ENCODE data around the gene CHRNA10. TPM values are rescaled to one million over a fixed set of nuclear protein-coding genes. Genes with fewer than 3 reads are reported as not detected.
"Not testable (repeated sequence)": the region's sequence is repeated elsewhere in the genome, so short reads cannot be mapped to it uniquely, and the experiment has no call there.

The CHRNA10 gene
- total and polyA plus RNA-seq, 2 experiments from 2014 or later, result 1.1 TPM; not detected in 1

DNA sequence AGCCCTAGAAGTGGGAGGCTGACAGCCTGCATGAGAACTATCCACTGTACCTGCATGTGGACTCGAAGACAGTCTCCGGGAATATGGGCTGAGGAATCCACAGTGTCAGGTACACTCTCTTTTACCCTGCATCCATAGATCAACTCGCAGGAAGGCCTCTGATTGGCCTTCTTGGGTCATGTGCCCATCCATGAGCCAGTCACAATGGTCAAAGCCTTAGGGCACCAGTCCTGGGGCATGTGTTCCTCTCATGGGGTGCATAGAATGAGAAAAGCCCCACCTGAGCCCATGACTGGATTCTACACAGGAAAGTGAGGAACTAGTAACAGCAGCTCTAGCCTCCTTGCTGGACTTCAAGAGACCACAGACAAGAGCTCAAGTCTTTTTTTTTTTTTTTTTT, 15.6 kb downstream of the CHRNA10 start:
- Histone ChIP-seq H3K36me3 (no peaks in the 10 kb centered on the region), H3K27me3 (no peaks in the 10 kb centered on the region), H3K4me3 (no peak overlapping the region), H3K27ac (no peak overlapping the region), H3K9me3 (ENCODE audit: low read depth) (no peaks in the 10 kb centered on the region), H3K4me1 (ENCODE audit: low read depth) (no peaks in the 10 kb centered on the region)
- DNase-seq (ENCODE audit: low read depth in 1 of 2, low spot score in 1 of 2), result no peak
- TF ChIP-seq, protein P1, sequence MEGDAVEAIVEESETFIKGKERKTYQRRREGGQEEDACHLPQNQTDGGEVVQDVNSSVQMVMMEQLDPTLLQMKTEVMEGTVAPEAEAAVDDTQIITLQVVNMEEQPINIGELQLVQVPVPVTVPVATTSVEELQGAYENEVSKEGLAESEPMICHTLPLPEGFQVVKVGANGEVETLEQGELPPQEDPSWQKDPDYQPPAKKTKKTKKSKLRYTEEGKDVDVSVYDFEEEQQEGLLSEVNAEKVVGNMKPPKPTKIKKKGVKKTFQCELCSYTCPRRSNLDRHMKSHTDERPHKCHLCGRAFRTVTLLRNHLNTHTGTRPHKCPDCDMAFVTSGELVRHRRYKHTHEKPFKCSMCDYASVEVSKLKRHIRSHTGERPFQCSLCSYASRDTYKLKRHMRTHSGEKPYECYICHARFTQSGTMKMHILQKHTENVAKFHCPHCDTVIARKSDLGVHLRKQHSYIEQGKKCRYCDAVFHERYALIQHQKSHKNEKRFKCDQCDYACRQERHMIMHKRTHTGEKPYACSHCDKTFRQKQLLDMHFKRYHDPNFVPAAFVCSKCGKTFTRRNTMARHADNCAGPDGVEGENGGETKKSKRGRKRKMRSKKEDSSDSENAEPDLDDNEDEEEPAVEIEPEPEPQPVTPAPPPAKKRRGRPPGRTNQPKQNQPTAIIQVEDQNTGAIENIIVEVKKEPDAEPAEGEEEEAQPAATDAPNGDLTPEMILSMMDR (IDR thresholded peaks at IDR 0.05; ENCODE audit: low read depth, low read length), result no peak

DNA sequence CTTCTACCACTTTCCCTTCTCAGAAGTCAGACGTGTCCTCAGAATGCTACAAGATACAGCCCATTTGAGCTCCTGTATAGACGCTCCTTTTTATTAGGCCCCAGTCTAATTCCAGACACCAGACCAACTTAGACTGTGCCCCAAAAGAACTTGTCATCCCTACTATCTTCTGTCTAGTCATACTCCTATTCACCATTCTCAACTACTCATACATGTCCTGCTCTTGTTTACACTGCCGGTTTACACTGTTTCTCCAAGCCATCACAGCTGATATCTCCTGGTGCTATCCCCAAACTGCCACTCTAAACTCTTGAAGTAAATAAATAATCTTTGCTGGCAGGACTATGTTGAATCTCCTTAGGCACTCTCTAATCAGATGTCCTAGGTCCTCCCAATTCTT, 18.7 kb downstream of the CHRNA10 start:
- not testable (repeated sequence) for DNase-seq (ENCODE audit: low read depth in 1 of 2, low spot score in 1 of 2); H3K4me1 ChIP-seq (ENCODE audit: low read depth); H3K9me3 ChIP-seq (ENCODE audit: low read depth); H3K36me3 ChIP-seq; H3K4me3 ChIP-seq; H3K27ac ChIP-seq; H3K27me3 ChIP-seq

DNA sequence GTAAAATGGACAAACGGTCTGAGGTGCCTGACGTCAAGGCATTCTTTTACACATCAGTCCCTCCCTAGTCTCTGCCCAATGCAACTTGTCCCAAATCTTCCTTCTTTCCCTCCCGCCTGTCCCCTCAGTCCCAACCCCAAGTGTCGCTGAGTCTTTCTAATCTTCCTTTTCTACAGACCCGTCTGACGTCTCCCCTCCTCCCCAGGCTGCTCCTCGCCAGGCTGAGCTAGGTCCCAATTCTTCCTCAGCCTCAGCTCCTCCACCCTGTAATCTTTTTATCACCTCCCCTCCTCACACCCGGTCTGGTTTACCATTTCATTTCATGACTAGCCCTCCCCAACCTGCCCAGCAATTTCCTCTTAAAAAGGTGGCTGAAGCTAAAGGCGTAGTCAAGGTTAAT, 21.8 kb downstream of the CHRNA10 start:
- H3K4me1 ChIP-seq (ENCODE audit: low read depth); H3K27me3 ChIP-seq; H3K36me3 ChIP-seq; H3K27ac ChIP-seq; H3K4me3 ChIP-seq; H3K9me3 ChIP-seq (ENCODE audit: low read depth); DNase-seq (ENCODE audit: low read depth in 1 of 2, low spot score in 1 of 2): not testable (repeated sequence)

DNA sequence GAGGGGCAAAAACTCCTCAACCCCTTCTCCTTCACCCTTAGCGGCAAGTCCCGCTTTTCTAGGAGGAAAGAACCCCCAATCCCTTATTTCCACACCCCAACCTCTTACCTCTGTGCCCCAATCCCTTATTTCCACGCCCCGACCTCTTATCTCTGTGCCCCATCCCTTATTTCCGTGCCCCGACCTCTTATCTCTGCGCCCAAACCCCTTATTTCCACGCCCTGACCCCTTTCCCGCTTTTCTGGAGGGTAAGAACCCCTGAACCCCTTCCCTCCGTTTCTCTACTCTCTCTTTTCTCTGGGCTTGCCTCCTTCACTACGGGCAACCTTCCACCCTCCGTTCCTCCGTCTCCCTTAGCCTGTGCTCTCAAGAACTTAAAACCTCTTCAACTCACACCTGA, 22.3 kb downstream of the CHRNA10 start:
- H3K9me3 ChIP-seq (ENCODE audit: low read depth); H3K4me1 ChIP-seq (ENCODE audit: low read depth); DNase-seq (ENCODE audit: low read depth in 1 of 2, low spot score in 1 of 2); H3K36me3 ChIP-seq; H3K27ac ChIP-seq; H3K27me3 ChIP-seq; H3K4me3 ChIP-seq: not testable (repeated sequence)

DNA sequence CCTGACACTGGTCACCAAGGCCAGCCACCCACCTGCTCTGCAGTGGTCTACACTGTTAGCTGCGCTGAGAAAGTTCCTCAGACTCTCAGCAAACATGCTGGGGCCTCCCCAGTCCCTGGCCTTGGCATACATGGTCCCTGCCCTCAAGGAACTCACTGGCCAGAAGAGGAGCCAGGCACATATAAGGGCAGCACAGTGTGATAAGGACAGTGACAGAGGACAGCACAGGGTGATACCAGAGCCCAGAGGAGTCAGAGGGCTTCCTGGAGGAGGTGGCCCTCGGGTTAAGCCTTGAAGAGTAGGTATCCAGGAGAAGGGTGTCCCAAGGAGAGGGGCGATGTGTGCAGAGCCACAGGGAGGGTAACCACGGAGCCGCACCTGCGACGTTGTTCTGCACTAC, 25.6 kb downstream of the CHRNA10 start:
- no peak overlapping the region for H3K27ac ChIP-seq
- no peak overlapping the region for H3K4me3 ChIP-seq
- no peak for DNase-seq (ENCODE audit: low read depth in 1 of 2, low spot score in 1 of 2)
- H3K9me3 ChIP-seq (ENCODE audit: low read depth), result no peaks in the 10 kb centered on the region
- H3K27me3 ChIP-seq, result no peaks in the 10 kb centered on the region
- peaks cover 6% of the 10 kb centered on the region for H3K4me1 ChIP-seq (ENCODE audit: low read depth)
- H3K36me3 ChIP-seq, result no peaks in the 10 kb centered on the region
- TF ChIP-seq, protein P1 (IDR thresholded peaks at IDR 0.05; ENCODE audit: low read depth, low read length), result no peak

DNA sequence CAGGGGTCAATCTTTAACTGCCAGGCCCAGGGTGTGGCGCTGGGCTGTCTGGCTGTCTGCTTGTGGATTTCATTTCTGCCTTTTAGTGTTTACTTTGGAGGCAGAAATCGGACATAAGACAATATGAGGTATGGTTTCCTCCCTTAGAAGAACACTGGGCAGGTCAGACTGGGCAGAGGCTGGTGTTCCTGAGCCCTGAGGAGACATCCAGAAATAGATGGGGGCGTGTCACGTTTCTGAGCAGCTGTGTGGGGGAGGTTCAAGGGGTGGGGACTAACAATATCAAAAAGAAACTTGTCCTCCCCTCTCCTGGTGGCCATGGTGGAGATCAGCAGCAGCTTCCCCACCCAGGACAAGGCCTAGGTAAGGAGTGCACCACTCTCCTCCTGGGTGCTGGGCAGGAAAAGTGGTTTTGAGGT, 26.4 kb downstream of the CHRNA10 start, which contains the start of gene ART1:
TSS of gene ART1 (plus strand) at position 312 of the 419 bp plus-strand sequence. CDS start 14,086 bp downstream, outside the sequence.
- no peaks in the 10 kb centered on the region for H3K36me3 ChIP-seq
- peaks cover 6% of the 10 kb centered on the region for H3K4me1 ChIP-seq (ENCODE audit: low read depth)
- TF ChIP-seq, protein P1 (IDR thresholded peaks at IDR 0.05; ENCODE audit: low read depth, low read length), result no peak
- no peaks in the 10 kb centered on the region for H3K27me3 ChIP-seq
- DNase-seq (ENCODE audit: low read depth in 1 of 2, low spot score in 1 of 2), result peak in 1 of 2 donors; percentile 5
- H3K4me3 ChIP-seq, result no peak within 1 kb of the TSS
- H3K27ac ChIP-seq, result no peak within 1 kb of the TSS
- no peaks in the 10 kb centered on the region for H3K9me3 ChIP-seq (ENCODE audit: low read depth)

DNA sequence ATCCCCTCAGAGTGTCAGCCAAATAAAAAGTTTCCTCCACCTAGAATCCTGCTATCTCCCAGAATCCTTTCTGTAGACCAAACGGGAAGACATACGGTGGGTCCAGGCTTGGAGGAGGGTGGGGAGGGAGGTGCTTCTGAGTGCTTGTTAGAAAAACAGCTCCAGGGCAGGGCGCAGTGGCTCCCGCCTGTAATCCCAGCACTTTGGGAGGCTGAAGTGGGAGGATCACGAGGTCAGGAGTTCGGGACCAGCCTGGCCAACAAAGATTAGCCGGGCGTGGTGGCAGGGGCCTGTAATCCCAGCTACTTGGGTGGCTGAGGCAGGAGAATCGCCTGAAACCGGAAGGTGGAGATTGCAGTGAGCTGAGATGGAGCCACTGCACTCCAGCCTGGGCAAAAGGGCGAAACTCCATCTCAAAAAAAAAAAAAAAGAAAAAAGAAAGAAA, 28.1 kb downstream of the CHRNA10 start:
- H3K4me1 ChIP-seq (ENCODE audit: low read depth); H3K27me3 ChIP-seq; H3K36me3 ChIP-seq; H3K9me3 ChIP-seq (ENCODE audit: low read depth): not testable (repeated sequence)
- peak overlapping the region; percentile 92 for H3K27ac ChIP-seq
- H3K4me3 ChIP-seq, result peak overlapping the region; percentile 43
- peak in 1 of 2 donors; percentile 11 for DNase-seq (ENCODE audit: low read depth in 1 of 2, low spot score in 1 of 2)
